Measurements from ENCODE around the gene ZFP91.

GRCh38 chr11:58616594-58616993, 37.7 kb downstream of the ZFP91 start:
- TF ChIP-seq POLR2A (IDR thresholded peaks at IDR 0.05) = no peak
- TF ChIP-seq CTCF (IDR thresholded peaks at IDR 0.05) = no peak

Data from thyroid gland (tissue), 4 donors.